COLO668 (cell line): ENCODE data around the gene FAM120B.
"Not testable (repeated sequence)": the region's sequence is repeated elsewhere in the genome, so short reads cannot be mapped to it uniquely, and the experiment has no call there.

Experiments used
- DNase-seq: peaks from one replicate; lab custom pipeline; 2025; ENCODE audit not compliant: unreplicated experiment; lab: John Stamatoyannopoulos, UW

FAM120B gene

GRCh38 chr6:170296423-170296745 is 10.2 kb upstream of the FAM120B start:
- DNase-seq = peak; percentile 67

GRCh38 chr6:170296746-170297575 is 9.6 kb upstream of the FAM120B start:
- DNase-seq = peak; percentile 88

GRCh38 chr6:170297576-170298330 is 8.8 kb upstream of the FAM120B start:
- DNase-seq = peak; percentile 88

GRCh38 chr6:170298688-170299087 is 7.9 kb upstream of the FAM120B start:
- no peak for DNase-seq

- no peak for DNase-seq
These were observed 5.4 kb upstream of the FAM120B start for GRCh38 chr6:170301184-170301583.

- no peak for DNase-seq
These were observed 694 bp upstream of the FAM120B start for GRCh38 chr6:170305805-170306323.

- DNase-seq = no peak
These were observed 555 bp downstream of the FAM120B start for GRCh38 chr6:170307080-170307545.

GRCh38 chr6:170308761-170309160 is 2.2 kb downstream of the FAM120B start:
- no peak for DNase-seq

- no peak for DNase-seq
These were observed 5.1 kb downstream of the FAM120B start for GRCh38 chr6:170311696-170312095.

GRCh38 chr6:170312876-170313275 is 6.3 kb downstream of the FAM120B start:
- DNase-seq = no peak

- DNase-seq = no peak
These were observed 7.2 kb downstream of the FAM120B start for GRCh38 chr6:170313716-170314295.

- DNase-seq = no peak
These were observed 8.4 kb downstream of the FAM120B start for GRCh38 chr6:170314983-170315382.

GRCh38 chr6:170316071-170316470 is 9.5 kb downstream of the FAM120B start:
- DNase-seq = no peak

- no peak for DNase-seq
These were observed 10.5 kb downstream of the FAM120B start for GRCh38 chr6:170317076-170317475.

GRCh38 chr6:170317718-170318117 is 11.2 kb downstream of the FAM120B start:
- DNase-seq = no peak

GRCh38 chr6:170329321-170329720 is 22.8 kb downstream of the FAM120B start:
- DNase-seq = no peak

GRCh38 chr6:170335199-170335598 is 28.6 kb downstream of the FAM120B start:
- not testable (repeated sequence) for DNase-seq

- DNase-seq = peak; percentile 22
These were observed 38.3 kb downstream of the FAM120B start for GRCh38 chr6:170344631-170345576.

- DNase-seq = no peak
These were observed 39.1 kb downstream of the FAM120B start for GRCh38 chr6:170345662-170346061.

GRCh38 chr6:170346649-170347048 is 40.1 kb downstream of the FAM120B start:
- DNase-seq = no peak

- DNase-seq = no peak
These were observed 40.5 kb downstream of the FAM120B start for GRCh38 chr6:170347091-170347490.
